ENCODE results near the gene KLHDC4.
"Not testable (repeated sequence)": the region's sequence is repeated elsewhere in the genome, so short reads cannot be mapped to it uniquely, and the experiment has no call there.

The KLHDC4 gene

GRCh38 chr16:87787451-87788091, 21.8 kb upstream of the KLHDC4 start:
- DNase-seq = not testable (repeated sequence)

GRCh38 chr16:87784812-87785211, 19.0 kb upstream of the KLHDC4 start:
- no peak for DNase-seq

GRCh38 chr16:87782033-87782432, 16.2 kb upstream of the KLHDC4 start:
- no peak for DNase-seq

DNA sequence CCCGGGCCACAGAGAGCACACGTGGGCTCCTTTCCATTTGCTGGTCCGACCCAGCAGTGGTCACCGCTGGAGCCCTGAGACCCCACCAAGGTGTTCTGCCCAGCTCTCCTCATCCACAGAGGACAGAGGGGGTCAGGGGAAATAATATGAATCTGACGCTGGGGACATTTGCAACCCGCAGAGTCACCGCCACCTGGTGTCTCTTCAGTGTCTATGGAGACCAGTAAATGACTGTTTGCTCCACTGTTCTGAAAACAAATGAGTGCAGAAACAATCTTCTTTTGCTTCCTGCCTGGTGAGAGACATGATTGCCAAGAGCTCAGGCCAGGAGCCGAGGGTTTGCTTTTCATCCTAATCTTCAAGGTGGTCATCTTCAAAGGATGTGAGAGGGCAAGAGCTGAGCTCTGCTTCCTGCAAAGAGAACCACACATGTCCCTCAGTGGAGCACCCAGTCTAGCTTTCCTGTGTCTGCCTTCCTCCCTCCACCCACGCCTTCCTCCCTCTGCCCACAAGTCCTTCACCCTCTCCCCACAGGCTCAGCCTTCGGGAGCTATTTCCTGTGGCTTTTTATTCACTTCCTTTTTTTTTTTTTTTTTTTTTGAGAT, 14.7 kb upstream of the KLHDC4 start:
- DNase-seq = peak; percentile 85 to 89

GRCh38 chr16:87778830-87779579, 13.2 kb upstream of the KLHDC4 start:
- DNase-seq = peak; percentile 86 to 98

DNA sequence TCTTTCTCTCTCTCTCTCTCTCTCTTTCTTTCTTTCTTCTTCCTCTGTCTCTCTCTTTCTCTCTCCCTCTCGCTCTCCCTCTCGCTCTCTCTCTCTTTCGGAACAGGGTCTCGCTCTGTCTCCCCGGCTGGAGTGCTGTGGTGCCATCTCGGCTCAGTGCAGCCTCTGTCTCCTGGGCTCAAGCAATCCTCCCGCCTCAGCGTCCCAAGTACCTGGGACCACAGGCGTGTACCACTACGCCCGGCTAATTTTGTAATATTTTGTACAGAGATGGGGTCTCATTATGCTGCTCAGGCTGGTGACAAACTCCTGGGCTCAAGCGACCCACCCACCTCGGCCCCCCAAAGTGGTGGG, 12.7 kb upstream of the KLHDC4 start:
- DNase-seq = no peak

GRCh38 chr16:87773836-87774235, 8.1 kb upstream of the KLHDC4 start:
- not testable (repeated sequence) for DNase-seq

DNA sequence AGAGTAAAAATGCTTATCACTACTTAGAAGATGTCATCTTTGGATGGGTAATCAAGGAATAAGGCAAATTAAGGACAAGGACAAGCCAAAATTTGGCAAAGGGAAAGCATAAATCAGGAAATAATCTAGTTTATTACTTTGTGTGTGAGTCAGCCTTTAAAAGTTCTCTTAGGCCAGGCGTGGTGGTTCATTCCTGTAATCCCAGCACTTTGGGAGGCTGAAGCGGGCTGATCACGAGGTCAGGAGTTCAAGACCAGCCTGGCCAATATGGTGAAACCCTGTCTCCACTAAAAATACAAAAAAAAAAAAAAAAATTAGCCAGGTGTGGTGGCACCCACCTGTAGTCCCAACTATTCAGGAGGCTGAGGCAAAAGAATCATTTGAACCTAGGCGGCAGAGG, 1.7 kb upstream of the KLHDC4 start:
- DNase-seq = not testable (repeated sequence)

- peak in 1 of 2 donors; percentile 14 for DNase-seq
Observed at GRCh38 chr16:87766485-87766797, 655 bp upstream of the KLHDC4 start.

DNA sequence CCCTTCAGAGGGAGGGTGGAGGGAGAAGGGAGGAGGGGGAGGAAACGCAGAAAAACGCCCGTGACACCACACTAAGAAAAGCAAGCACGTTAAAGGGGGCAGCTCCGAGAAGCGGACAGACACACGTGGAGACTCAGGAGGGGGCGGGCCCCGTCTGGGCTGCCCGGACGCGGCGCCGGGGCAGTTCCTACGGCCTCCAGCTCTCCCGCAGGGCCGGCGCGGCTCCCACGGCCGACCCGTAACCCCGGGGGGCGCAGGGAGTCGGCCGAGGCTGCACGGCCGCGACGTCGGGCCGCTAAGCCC, 362 bp downstream of the KLHDC4 start:
- DNase-seq = no peak

DNA sequence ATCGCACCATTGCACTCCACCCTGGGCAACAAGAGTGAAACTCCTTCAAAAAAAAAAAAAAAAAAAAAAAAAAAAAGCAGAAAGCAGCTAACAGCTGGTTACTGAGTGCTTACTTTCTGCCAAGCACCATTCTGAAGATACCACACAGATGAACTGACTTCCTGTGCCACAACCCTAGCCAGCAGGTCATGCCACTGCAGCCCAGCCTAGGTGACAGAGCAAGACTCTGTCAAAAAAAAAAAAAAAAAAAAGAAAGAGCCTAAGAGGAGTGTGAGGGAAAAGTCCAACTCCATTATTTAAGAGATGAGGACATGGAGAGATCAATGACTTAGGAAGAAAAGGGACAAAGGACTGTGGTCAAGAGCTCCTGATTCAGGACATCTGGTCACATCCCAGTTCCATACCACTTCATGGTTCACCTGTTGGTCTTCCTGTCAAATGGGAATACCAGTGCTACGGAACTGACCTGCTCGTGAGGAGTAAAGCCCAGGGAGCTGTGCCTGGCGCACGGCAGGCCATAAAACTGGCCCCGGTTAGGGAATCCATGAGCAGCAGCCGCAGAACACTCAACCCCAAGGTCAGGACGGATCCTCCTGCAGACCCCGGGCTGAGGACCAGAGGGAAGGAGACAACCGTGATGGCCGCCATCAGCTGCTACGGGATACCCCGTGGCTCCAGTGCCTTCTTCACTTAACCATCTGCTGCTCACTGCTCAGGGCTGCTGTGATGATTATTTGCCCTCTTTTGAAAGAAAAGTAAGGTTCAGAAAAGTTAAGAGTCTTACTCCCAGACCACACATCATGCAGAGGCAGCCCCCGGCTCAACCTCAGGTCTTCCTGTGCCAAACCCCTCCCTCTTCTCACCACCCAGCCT, 950 bp downstream of the KLHDC4 start:
- no peak for DNase-seq

- DNase-seq = no peak
Observed at GRCh38 chr16:87762620-87763019, 3.2 kb downstream of the KLHDC4 start.

DNA sequence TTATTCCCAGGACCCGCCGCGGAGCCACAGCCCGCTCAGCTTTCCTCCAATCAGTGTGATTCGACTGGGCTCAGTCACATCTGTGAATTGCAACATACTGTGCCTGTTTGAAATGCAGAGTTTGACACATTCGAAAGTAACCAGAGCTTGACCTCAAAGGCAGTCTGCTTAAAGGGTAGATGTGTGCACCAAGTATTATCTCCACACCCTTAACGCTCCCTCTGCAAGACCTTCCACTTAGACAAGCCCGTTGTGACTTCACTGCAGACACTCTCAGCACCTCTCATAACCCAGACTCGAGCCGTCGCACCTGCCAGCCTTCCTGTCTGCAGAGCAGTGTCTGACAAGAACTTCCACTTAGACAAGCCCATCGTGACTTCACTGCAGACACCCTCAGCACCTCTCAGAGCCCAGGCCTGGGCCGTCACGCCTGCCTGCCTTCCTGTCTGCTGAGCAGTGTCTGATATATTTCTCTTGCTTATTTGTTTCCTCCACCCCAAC, 3.7 kb downstream of the KLHDC4 start:
- no peak for DNase-seq

- no peak for DNase-seq
Observed at GRCh38 chr16:87761060-87761459, 4.7 kb downstream of the KLHDC4 start.

- DNase-seq = no peak
Observed at GRCh38 chr16:87757841-87758426, 7.9 kb downstream of the KLHDC4 start.

GRCh38 chr16:87754535-87754934, 11.3 kb downstream of the KLHDC4 start:
- DNase-seq = no peak

DNA sequence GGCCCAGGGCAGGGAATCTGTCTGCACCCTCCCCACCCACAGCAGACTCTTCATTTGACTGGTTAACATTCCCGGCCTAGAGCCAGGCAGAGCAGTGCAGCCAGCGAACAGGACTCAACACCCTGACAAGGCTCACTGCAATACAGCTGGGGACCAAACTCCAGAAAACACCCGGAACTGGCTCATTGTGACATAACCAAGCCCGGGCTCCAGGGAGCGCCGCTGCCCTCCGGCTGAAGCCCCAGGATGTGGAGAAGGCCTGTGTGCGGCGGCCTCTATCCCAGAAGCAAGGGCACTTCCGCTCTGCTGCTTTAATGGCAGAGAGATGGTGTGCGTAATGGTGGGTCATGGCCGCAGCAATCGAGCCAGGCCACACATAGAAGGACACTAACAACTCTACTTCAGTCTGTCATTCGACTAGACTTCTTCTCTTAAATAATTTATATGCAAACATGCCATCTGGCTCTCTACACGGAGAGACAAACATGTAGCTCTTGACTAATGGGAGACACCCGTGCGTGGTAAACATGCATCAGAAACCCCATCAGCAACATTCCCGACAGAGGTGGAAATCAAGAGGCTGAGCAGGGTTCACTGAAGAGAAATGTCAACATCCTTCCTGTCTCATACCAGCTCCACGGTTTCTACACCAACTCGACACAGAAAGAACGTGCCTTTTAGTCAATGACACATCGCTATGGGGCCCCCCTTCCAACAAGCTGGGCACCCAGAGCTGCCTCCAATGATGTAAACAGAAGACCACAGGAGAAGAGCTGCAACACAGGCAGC, 18.0 kb downstream of the KLHDC4 start:
- no peak for DNase-seq

DNA sequence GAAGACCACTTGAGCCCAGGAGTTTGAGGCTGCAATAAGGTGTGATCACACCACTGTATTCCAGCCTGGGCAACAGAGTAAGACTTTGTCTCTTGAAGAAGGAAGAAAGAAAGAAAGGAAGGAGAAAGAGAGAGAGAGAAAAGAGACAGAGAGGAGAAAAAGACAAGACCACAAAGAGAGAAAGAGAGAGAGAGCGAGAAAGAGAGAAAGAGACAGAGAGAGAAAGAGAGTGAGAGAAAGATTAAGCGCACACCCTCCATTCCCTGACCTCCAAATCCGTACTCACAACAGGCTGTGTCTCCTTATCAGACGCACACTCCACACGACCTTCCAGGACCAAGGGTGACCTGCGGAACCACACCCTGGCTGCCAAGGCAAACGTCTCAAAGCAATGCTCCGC, 19.6 kb downstream of the KLHDC4 start:
- no peak for DNase-seq

- DNase-seq = no peak
Observed at GRCh38 chr16:87744750-87745514, 20.9 kb downstream of the KLHDC4 start.

GRCh38 chr16:87742781-87743490, 22.9 kb downstream of the KLHDC4 start:
- DNase-seq = no peak
